Fibroblast of lung (primary cell): Measurements from ENCODE around the gene MYADM. TPM values are rescaled to one million over a fixed set of nuclear protein-coding genes. Genes with fewer than 3 reads are reported as not detected.
A peak's percentile ranks its signal among the peaks of the same experiment; 100 is the strongest.

Source experiments
- DNase-seq, 2 donors: peaks; one replicate each; pipeline versions ENCODE4 v3.0.0 to v3.0.0-alpha.2; 2010; ENCODE audit warnings: low read depth in 2 of 2
- H2AFZ ChIP-seq: 2 replicates; pipeline ENCODE4 v1.5.1; 2012; ENCODE audit warnings: low read length, control low read depth, inconsistent platforms
- H3K27ac ChIP-seq: 2 replicates; pipeline ENCODE4 v1.5.1; 2011; ENCODE audit warnings: low read length, control low read depth; ENCODE audit not compliant: insufficient read depth
- H3K27me3 ChIP-seq: 2 replicates; pipeline ENCODE4 v1.5.1; 2011; ENCODE audit warnings: mild to moderate bottlenecking, low read length; ENCODE audit not compliant: control insufficient read depth, insufficient read depth
- H3K36me3 ChIP-seq: 2 replicates; pipeline ENCODE4 v1.5.1; 2011; ENCODE audit warnings: low read length; ENCODE audit not compliant: control insufficient read depth, insufficient read depth
- H3K4me1 ChIP-seq: 2 replicates; pipeline ENCODE4 v1.5.1; 2011; ENCODE audit warnings: low read length; ENCODE audit not compliant: control insufficient read depth, insufficient read depth; ENCODE audit errors: extremely low read depth
- H3K4me2 ChIP-seq: 2 replicates; pipeline ENCODE4 v1.5.1; 2011; ENCODE audit warnings: low read length, control low read depth; ENCODE audit not compliant: insufficient read depth; ENCODE audit errors: extremely low read depth
- H3K4me3 ChIP-seq, 4 experiments: fragments of 200-600 bp in 1 of 4; sonication (generic) in 1 of 4; replicated peaks in 1 of 4; 2 replicates each; pipeline ENCODE4 v1.5.1; 2011 to 2016; ENCODE audit warnings: low read length in 4 of 4, low read depth in 3 of 4, mild to moderate bottlenecking in 3 of 4, control low read depth in 2 of 4, inconsistent platforms in 1 of 4, mixed read lengths in 1 of 4; ENCODE audit not compliant: insufficient read depth in 1 of 4; ENCODE audit errors: control extremely low read depth in 1 of 4
- H3K79me2 ChIP-seq: 2 replicates; pipeline ENCODE4 v1.5.1; 2012; ENCODE audit warnings: mild to moderate bottlenecking, low read length, inconsistent platforms; ENCODE audit not compliant: control insufficient read depth, insufficient read depth
- H3K9ac ChIP-seq: 2 replicates; pipeline ENCODE4 v1.5.1; 2011; ENCODE audit warnings: mild to moderate bottlenecking, low read length, control low read depth; ENCODE audit not compliant: insufficient read depth
- H3K9me3 ChIP-seq: 2 replicates; pipeline ENCODE4 v1.5.1; 2012; ENCODE audit warnings: low read depth, low read length; ENCODE audit not compliant: control insufficient read depth, insufficient read depth
- H4K20me1 ChIP-seq: 2 replicates; pipeline ENCODE4 v1.5.1; 2011; ENCODE audit warnings: low read length; ENCODE audit not compliant: control insufficient read depth, insufficient read depth; ENCODE audit errors: extremely low read depth
- EZH2 ChIP-seq: IDR thresholded peaks from 2 replicates; pipeline ENCODE4 v1.5.1; 2012; ENCODE audit warnings: low read length, control low read depth, mild to moderate bottlenecking; ENCODE audit errors: missing control alignments
- polyA minus RNA-seq: library from RNA; depleted of rRNA, polyadenylated mRNA; stranded (reverse); fragments of >200 nt; gene quantifications from 2 replicates; pipeline ENCODE4 v1.2.3, GENCODE V29; 2011; ENCODE audit warnings: low replicate concordance
- polyA plus RNA-seq, 2 donors: library from polyadenylated mRNA; depleted of rRNA in 1 of 2; stranded (reverse) in 1 of 2; unstranded in 1 of 2; fragments of >200 nt; gene quantifications; 2 replicates each; pipeline ENCODE4 v1.2.1, GENCODE V29; 2011 to 2012; ENCODE audit warnings: missing spikeins in 1 of 2
- total RNA-seq: library from RNA; depleted of rRNA; stranded (reverse); fragments of >200 nt; gene quantifications from 2 replicates; pipeline ENCODE4 v1.2.1, GENCODE V29; 2014
- TF ChIP-seq, protein P1 (sequence below), 2 donors: IDR thresholded peaks in 1 of 2; conservative IDR thresholded peaks in 1 of 2; 1 replicate in 1 of 2; 2 replicates in 1 of 2; pipeline ENCODE4 v1.5.1; 2011 to 2012; ENCODE audit warnings: low read length in 2 of 2, control low read depth in 1 of 2, inconsistent platforms in 1 of 2, low read depth in 1 of 2, mild to moderate bottlenecking in 1 of 2

Gene MYADM, protein sequence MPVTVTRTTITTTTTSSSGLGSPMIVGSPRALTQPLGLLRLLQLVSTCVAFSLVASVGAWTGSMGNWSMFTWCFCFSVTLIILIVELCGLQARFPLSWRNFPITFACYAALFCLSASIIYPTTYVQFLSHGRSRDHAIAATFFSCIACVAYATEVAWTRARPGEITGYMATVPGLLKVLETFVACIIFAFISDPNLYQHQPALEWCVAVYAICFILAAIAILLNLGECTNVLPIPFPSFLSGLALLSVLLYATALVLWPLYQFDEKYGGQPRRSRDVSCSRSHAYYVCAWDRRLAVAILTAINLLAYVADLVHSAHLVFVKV
- total RNA-seq = 3.1 and 9.1 TPM in 2 replicates
- polyA plus RNA-seq = 46.0 and 51.5 TPM in 2 replicates
- 138 and 198 TPM in 2 replicates for polyA plus RNA-seq (2012)
- 301 and 407 TPM in 2 replicates for polyA minus RNA-seq

DNA sequence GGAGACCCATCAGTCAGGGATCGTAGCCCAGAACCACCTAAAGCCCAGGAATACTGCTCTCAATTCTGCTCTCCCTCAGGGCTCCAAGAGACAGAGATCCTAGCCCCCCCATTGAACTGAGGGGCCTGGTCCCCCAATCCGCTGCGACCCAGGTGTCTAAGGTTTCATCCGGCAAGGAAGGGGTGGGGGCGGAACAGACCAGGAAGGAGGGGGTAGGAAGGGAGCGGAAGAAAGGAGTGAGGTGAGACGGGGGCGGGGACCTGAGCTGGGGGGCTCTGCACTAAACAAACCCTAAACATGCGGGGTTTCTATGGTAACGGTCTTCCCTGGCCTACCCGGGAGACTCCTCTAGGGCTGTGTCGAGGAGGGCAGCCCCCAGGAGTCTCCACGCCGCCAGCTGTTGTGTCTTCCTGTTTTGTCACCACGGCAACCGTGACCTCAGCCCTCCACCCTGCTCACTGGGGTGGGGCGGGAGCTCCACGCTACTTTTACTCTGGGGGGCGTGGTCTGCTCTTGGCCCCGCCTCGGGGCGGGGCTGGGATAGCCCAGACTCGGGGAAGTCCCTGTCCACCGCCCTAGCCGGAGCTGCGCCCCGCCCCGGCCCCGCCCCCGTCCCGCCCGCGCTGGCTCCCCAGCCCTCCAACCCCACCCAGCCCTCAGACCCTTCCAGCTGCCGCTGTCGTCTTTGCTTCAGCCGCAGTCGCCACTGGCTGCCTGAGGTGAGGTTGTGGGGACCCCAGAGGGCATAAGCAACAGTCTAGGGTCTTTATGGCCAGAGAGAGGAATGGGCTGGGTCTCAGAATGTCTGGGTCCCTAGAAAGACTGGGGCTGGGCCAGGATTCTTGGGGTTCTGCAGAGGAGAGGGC is at the start of gene MYADM:
MYADM (plus strand) TSS at position 659 of the 866 bp plus-strand sequence. CDS start 5,647 bp downstream, outside the sequence.
- Histone ChIP-seq H3K9ac (peak within 1 kb of the TSS; percentile 99), H3K4me3 (peak within 1 kb of the TSS; percentile 93 to 99 (median 96)), H4K20me1 (no peaks in the 10 kb centered on the region), H3K27me3 (no peaks in the 10 kb centered on the region), H3K27ac (peak within 1 kb of the TSS; percentile 100), H3K79me2 (peaks cover 19% of the 10 kb centered on the region), H2AFZ (no peak within 1 kb of the TSS), H3K4me1 (peaks cover 7% of the 10 kb centered on the region), H3K4me2 (peak within 1 kb of the TSS; percentile 93), H3K9me3 (no peaks in the 10 kb centered on the region), H3K36me3 (peaks cover 3% of the 10 kb centered on the region)
- peak; percentile 97 to 98 for DNase-seq
- no peak for TF ChIP-seq EZH2
- TF ChIP-seq, protein P1, sequence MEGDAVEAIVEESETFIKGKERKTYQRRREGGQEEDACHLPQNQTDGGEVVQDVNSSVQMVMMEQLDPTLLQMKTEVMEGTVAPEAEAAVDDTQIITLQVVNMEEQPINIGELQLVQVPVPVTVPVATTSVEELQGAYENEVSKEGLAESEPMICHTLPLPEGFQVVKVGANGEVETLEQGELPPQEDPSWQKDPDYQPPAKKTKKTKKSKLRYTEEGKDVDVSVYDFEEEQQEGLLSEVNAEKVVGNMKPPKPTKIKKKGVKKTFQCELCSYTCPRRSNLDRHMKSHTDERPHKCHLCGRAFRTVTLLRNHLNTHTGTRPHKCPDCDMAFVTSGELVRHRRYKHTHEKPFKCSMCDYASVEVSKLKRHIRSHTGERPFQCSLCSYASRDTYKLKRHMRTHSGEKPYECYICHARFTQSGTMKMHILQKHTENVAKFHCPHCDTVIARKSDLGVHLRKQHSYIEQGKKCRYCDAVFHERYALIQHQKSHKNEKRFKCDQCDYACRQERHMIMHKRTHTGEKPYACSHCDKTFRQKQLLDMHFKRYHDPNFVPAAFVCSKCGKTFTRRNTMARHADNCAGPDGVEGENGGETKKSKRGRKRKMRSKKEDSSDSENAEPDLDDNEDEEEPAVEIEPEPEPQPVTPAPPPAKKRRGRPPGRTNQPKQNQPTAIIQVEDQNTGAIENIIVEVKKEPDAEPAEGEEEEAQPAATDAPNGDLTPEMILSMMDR (conservative IDR thresholded peaks at IDR 0.05 in 1 of 2, IDR thresholded peaks at IDR 0.05 in 1 of 2; ENCODE audit: low read depth in 1 of 2, low read length in 2 of 2) = no peak

DNA sequence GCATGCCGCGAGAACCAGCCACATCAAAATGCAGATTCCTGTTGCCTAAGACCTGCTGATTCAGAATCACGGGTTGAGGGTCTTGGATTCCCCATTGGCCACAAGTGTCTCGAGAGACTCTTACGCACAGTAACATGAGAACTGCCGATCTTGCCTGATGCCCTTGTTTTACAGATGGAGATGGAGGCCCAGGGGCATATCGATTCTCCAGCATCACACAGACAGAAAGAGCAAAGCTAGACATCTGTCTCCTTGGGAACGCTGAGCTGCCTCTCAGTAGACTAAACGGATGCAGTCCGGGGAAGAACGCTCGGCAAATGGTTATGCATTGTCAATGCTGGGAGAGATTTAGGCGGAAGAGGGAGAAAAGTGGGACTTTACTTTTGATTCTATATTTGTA is 48.9 kb upstream of the MYADM start:
- Histone ChIP-seq H2AFZ (no peak overlapping the region), H3K4me1 (no peaks in the 10 kb centered on the region), H4K20me1 (no peaks in the 10 kb centered on the region), H3K27me3 (no peaks in the 10 kb centered on the region), H3K4me3 (no peak overlapping the region), H3K79me2 (no peaks in the 10 kb centered on the region), H3K27ac (no peak overlapping the region), H3K9ac (no peak overlapping the region), H3K36me3 (no peaks in the 10 kb centered on the region), H3K4me2 (no peak overlapping the region), H3K9me3 (no peaks in the 10 kb centered on the region)
- TF ChIP-seq EZH2 = no peak
- TF ChIP-seq, protein P1 (conservative IDR thresholded peaks at IDR 0.05 in 1 of 2, IDR thresholded peaks at IDR 0.05 in 1 of 2; ENCODE audit: low read depth in 1 of 2, low read length in 2 of 2) = no peak
- DNase-seq = no peak

DNA sequence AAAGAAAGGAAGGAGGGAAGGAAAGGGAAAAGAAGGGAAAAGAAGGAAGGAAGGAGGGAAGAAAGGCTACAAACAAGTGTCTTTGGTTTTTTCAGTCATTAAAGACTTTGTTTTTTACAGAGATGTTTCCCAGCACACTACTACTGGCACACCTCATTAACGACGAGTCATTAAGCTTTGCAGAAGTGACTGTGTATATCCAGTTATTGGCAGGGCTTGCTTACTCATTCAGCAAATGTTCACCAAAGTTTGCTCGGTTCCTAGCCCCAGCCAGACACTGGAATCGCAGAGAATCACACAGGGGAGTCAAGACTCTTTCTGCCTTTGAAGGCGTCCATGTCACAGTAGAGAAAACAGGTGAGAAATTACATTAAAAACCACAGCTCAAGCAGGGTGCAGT is 47.8 kb upstream of the MYADM start:
- Histone ChIP-seq H3K4me2 (no peak overlapping the region), H3K79me2 (no peaks in the 10 kb centered on the region), H3K27me3 (no peaks in the 10 kb centered on the region), H2AFZ (no peak overlapping the region), H3K36me3 (no peaks in the 10 kb centered on the region), H3K9ac (no peak overlapping the region), H3K9me3 (no peaks in the 10 kb centered on the region), H3K27ac (no peak overlapping the region), H3K4me3 (no peak overlapping the region), H3K4me1 (no peaks in the 10 kb centered on the region), H4K20me1 (no peaks in the 10 kb centered on the region)
- TF ChIP-seq, protein P1 (conservative IDR thresholded peaks at IDR 0.05 in 1 of 2, IDR thresholded peaks at IDR 0.05 in 1 of 2; ENCODE audit: low read depth in 1 of 2, low read length in 2 of 2) = no peak
- no peak for TF ChIP-seq EZH2
- no peak for DNase-seq
